ENCODE data around the gene TMEM9. TPM values are rescaled to one million over a fixed set of nuclear protein-coding genes. Genes with fewer than 3 reads are reported as not detected.

Gene TMEM9
- total and polyA plus RNA-seq, 2 donors (not counting 3 experiments of a cell fraction or from before 2014, with no cell fraction given), result 39.3 to 96.1 TPM

GRCh38 chr1:201122321-201122957 lies 31.8 kb downstream of the TMEM9 start:
- Histone ChIP-seq H3K9me3 (replicated peaks; ENCODE audit: control insufficient read depth, insufficient read depth, low read length) (no peaks in the 10 kb centered on the region), H3K36me3 (ENCODE audit: control insufficient read depth in 2 of 2, extremely low read depth in 1 of 2, insufficient read depth in 2 of 2, low read length in 2 of 2) (no peaks in the 10 kb centered on the region), H4K20me1 (replicated peaks; ENCODE audit: control insufficient read depth, extremely low read depth, insufficient read depth, low read length) (no peaks in the 10 kb centered on the region), H3K4me3 (replicated peaks in 1 of 3; ENCODE audit: insufficient read depth in 1 of 3, low read depth in 1 of 3, low read length in 3 of 3) (no peak overlapping the region), H2AFZ (ENCODE audit: low read depth, low read length) (no peak overlapping the region), H3K9me1 (replicated peaks; ENCODE audit: control insufficient read depth, extremely low read depth, insufficient read depth, low read length) (no peaks in the 10 kb centered on the region), H3K4me1 (ENCODE audit: control insufficient read depth, extremely low read depth, insufficient read depth, low read length) (no peaks in the 10 kb centered on the region), H3K9ac (replicated peaks; ENCODE audit: extremely low read depth, insufficient read depth, low read length) (no peak overlapping the region), H3K79me2 (ENCODE audit: control insufficient read depth, insufficient read depth, low read length) (no peaks in the 10 kb centered on the region), H3K4me2 (ENCODE audit: insufficient read depth, low read length) (no peak overlapping the region), H3K27ac (ENCODE audit: insufficient read depth, low read depth, low read length) (no peak overlapping the region), H3K27me3 (ENCODE audit: control insufficient read depth in 2 of 2, insufficient read depth in 2 of 2, low read length in 2 of 2) (peaks cover 33 to 42% of the 10 kb centered on the region in 2 experiments)
- DNase-seq (ENCODE audit: low read depth, low spot score) (no peak), FAIRE-seq (no peak)
- no TSS peak for BruUV-seq (replicated peaks)
- dilution Hi-C loops (cut with MboI; ENCODE audit: extremely low pct_ligation_motif_present, low sequenced_read_pairs) (no loop called here), intact Hi-C loops (cut with micrococcal nuclease) (no loop called here)
- ChIA-PET POLR2A (no interaction called here), CTCF (interaction anchor here (0.9 to 1.0 kb wide), 2 partner anchors 26 to 500 kb away, joined by 3 read pairs; no protein-coding TSS in a partner anchor)
- TF ChIP-seq GATA2 (IDR thresholded peaks at IDR 0.05; ENCODE audit: insufficient read depth, insufficient read length, low read depth, low read length), result no peak
- TF ChIP-seq FOS (IDR thresholded peaks at IDR 0.05; ENCODE audit: borderline replicate concordance, insufficient read depth, low read length), result no peak
- TF ChIP-seq MAX (IDR thresholded peaks at IDR 0.05; ENCODE audit: insufficient read depth, insufficient read length), result no peak
- no peak for TF ChIP-seq POLR2A (IDR thresholded peaks at IDR 0.05; ENCODE audit: low read depth, low read length)
- TF ChIP-seq JUN (IDR thresholded peaks at IDR 0.05; ENCODE audit: borderline replicate concordance, insufficient read depth, insufficient read length, low read depth), result no peak
- TF ChIP-seq POLR2AphosphoS5 (IDR thresholded peaks at IDR 0.05; ENCODE audit: insufficient read depth, low read depth, low read length), result no peak
